CD1c-positive myeloid dendritic cell (primary cell): ENCODE data around the gene PIP5KL1.

Experiments
- DNase-seq: peaks from one replicate; pipeline ENCODE4 v3.0.0-alpha.2; 2016; ENCODE audit errors: extremely low spot score

Gene PIP5KL1

DNA sequence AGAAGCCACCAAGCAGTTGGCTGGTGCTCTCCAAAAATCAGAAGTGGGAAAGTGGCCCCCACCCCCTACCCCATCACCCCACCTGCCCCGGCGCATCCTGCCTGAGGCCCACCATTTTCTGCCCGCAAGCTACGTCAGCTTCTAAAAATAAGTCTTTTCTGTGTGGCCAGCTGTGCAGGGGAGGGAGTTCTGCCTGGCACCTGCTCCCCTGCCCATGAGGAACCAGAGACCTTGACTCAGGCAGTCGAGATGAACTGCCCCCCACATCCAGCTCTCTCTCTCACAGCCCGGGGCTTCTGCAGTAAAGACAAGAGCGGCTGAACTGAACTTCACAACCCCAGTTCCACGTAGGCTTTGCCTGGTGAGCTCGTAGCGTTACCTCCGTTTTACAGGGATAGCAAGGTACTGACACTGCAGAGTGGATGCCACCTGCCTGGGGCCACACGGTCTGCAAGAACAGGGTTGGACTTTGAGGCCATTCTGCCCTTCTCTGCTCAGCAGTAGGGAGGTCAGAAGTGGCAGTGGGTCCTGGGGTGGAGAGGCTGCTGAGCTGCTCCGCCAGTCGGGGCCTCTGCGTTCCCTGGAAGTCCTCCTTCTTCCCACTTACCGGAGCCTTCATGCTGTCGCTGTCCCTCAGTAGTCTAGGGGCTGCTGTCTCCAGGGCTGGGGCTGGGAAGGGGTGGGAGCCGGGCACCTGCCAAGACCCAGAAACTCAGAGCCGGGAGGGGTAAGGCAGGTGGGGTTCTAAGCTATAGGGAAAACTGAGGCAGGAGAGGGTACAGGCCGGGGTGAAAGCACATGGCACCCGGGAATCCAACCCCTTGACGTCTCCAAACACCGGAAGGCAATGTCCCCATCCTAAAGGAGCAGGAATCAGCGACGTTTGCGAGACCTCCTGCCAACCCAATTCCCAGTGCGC is 14.5 kb downstream of the PIP5KL1 start:
- DNase-seq, result peak; percentile 62

DNA sequence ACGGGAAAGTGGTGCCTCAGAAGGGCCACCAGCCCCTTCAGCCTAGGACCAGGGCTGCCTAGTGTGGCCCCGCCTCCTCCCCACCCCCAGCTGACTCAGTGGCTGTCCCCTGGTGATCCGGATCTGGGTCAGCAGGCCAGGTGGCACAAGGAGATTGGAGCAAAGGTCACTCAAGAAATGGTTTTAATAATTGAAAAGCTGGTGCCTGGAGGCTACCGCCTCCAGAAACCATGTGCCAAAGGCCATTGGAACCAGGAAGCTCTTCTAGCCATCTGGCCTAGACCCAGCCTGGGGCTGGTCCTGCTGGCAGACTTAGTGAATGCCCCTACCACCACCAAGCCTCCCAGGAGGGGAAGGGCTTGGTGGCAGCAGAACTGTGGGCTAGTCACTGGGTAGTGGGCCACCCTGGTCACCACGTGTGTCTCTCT is 15.2 kb downstream of the PIP5KL1 start:
- no peak for DNase-seq

DNA sequence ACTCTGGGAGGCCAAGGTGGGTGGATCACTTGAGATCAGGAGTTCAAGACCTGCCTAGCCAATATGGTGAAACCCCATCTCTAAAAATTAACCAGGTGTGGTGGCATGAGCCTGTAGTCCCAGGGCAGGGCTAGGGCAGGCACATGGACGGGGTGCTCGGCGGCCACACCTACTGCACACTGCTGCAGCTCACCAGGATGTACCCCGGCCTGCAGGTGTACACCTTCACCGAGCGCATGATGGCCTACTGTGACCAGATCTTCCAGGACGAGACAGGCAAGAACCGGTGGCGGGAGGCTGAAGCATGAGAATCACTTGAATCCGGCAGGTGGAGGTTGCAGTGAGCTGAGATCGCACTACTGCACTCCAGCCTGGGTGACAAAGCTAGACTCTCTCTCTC is 16.9 kb downstream of the PIP5KL1 start:
- DNase-seq, result no peak

GRCh38 chr9:127912882-127913281 is 17.7 kb downstream of the PIP5KL1 start:
- peak; percentile 19 for DNase-seq

DNA sequence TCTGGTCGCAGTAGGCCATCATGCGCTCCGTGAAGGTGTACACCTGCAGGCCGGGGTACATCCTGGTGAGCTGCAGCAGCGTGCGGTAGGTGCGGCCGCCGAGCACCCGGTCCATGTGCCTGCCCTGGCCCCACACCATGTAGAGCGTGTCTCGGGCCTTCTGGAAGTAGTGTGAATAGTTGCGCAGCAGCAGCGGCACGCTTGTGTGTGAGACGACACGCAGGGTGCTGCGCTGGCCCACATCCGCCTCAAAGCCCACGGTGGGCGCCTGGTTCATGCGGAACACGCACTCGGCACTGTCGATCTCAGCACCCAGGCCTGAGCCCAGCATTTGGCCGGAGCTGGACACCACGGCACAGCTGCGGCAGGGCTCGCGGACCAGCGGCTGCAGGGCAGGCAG is 18.3 kb downstream of the PIP5KL1 start:
- no peak for DNase-seq

GRCh38 chr9:127910613-127911205 is 19.9 kb downstream of the PIP5KL1 start:
- DNase-seq, result no peak

DNA sequence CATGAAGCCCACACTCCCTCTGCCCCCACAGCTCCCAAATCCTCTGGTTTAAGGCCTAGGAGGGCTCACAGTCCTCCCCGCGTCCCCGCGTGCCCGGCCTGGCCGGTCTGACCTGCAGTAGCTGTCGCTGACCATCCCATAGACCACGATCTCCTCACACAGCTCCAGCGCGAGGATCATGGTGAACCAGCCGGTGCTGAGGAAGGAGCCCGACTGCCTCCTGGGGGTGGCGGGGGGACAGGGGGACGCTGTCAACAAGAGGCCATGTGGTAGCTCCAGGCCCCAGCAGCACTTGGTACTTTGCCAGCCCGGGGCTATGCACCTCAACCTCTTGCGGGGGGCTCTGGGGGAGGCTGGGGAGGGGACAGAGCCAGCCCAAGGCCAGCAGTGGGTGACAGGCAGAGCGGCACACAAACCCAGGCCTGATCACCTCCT is 20.7 kb downstream of the PIP5KL1 start:
- no peak for DNase-seq

GRCh38 chr9:127908660-127908926 is 22.0 kb downstream of the PIP5KL1 start:
- DNase-seq, result no peak

GRCh38 chr9:127907867-127908659 is 22.5 kb downstream of the PIP5KL1 start:
- DNase-seq, result no peak

DNA sequence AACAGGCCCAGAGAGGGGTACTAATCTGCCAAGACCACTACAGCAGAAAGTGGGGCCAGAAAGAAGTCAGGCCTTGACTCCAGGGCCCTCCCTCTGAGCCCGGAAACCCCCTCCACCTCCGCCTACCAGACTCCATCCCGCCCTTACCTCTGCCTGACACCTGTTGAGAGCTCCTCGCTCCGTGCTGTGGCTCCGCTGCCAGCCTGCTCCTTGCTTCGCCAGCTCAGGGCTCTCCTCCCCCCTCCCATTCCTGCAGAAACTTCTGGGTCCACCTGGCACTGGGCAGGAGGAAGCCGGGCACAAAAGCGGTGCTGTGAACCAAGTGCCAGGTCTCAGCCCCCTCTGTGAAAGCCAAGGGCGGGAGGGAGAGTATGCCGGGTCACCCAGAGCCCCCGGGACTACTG is 24.8 kb downstream of the PIP5KL1 start:
- no peak for DNase-seq

DNA sequence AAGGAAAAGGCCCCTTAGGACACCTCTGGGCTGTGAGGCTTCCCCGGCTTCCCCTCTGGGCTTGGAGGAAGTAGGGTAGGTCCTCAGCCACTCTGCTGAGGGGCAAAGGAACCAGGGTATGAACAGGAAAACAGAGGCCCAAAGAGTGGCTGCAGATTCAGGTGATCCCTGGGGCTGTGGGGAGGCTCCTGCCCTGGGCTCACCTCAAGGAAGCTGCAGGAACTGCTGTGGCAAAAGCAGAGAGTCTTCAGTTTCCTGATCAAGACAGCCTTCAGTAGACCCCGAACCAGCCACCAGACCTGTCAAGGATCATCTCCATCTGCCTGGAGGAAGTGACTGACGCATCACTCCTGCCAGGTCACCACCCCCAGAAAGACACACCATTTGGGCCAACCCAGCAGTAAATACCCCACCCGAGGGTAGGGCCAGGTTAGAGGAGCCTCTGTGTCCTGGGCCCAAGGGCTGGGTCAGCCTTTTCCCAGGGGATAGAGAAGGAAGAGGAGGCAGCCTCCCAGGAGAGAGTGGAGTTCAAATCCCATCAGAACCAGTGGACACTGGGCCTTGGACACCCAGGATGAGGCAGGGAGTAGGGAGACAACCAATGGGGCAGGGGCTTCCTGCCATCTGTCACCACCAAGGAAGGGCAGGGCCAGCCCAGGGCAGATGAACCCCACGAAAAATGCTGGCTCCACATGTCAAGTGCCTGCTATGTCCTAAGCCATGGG is 25.4 kb downstream of the PIP5KL1 start:
- no peak for DNase-seq

DNA sequence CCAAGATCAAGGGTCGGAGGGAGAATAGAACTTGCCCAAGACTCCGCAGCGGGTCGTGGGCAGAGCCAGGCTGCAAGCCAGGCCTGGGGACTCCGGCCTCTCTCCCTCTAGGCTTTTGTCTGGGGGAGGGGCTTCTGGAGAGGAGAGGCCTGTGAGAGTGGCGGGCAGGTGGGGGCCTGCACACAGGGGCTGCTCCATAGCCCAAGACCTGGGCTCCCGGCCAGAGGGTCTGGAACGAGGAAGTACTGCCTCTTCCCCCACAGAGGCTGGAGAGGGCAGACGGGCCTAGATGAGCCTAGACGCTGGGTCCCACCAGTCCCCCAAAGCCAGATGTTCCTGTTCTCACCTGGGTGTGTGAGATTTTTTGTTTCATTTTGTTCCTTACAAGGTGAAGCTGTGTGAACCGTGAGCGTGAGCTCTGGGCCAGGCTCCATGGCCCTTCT is 26.0 kb downstream of the PIP5KL1 start:
- DNase-seq, result peak; percentile 52

DNA sequence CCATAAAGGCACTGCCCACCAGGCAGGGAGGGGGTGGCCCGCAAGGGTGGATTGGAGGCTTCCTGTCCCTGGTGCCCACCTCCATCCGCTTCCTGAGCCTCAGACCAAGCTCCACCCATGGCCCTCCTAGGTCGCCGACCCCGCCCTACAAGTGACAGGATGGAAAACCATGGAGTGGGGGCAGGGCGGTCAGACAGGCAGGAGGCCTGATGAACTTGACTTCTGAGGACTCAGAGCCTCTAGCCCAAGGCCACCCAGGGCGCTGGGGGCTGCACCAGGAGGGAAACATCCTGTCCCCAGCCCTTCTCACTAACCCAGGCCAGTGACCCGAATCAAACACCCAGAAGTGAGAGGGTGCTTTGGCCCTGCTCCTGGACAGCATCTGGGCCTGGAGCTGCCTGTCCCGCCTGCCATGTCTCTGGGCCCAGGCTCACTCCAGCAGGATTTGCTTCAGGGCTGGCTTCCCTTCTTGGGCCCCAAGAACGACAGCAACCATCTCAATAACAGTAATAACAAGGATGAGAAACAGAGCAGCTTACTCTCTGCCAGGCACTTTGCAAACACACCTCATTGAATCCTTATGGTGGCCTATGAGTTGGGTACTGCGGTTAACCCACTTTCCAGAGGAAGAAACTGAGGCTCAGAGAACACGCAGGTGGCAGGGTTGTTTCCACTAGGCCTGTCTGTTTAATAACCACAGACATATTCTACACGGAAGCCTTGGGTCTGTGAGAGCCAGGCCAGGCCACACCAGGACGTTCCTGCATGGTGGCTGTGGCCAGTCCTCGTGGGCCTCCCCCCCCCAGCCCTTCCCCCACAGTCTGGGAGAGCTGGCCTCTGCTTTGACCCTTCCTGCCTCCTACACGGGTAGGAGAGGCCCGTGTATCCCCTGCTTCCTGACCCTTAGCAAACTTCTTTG is 26.8 kb downstream of the PIP5KL1 start:
- DNase-seq, result no peak

DNA sequence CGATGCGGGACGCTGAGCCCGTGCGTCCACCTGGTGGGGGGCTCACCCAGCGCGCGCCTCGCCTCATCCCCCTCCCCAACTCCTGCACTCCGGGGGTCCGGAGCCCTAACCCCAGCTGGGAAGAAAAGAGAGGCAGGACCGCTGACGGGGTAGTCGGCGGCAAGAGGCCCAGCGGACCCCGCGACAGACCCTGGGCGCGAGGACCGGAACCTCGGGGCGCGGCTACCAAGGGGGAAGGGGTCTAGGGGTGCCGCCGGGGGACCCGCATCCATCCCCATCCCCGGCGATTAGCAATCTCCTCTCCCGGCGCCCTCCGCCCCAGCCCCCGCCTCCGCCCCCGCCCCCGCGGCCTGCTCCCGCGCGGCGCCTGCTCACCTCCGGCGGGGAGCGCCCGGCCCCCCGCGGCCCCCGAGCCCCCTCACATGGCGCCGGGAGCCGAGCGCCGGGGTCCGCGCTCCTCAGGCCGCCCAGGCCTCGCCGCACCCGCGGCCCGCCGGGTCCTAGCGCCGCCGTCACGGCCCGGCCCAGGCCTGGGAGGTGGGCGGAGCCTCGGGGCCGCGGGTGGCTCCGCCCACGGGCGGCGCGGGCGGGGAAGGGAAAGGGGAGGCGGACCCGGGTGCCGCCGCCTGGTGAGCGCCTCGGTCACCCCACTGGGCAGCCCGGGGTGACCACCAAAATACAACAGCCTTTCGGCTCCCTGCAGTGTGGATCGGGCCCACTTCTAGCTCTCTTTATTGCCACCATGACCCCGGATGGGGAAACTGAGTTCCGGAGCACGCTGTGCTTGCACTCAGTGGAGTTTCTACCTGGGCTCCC is 31.2 kb downstream of the PIP5KL1 start, which contains the start of gene ST6GALNAC6:
TSS of gene ST6GALNAC6 (minus strand) at position 476 of the 816 bp plus-strand sequence. CDS start 1,622 bp downstream, outside the sequence.
- DNase-seq, result peak; percentile 84

- DNase-seq, result peak; percentile 27
These were observed 32.0 kb downstream of the PIP5KL1 start for GRCh38 chr9:127898433-127899127.

- DNase-seq, result peak; percentile 90
These were observed 33.3 kb downstream of the PIP5KL1 start for GRCh38 chr9:127897193-127897692.

DNA sequence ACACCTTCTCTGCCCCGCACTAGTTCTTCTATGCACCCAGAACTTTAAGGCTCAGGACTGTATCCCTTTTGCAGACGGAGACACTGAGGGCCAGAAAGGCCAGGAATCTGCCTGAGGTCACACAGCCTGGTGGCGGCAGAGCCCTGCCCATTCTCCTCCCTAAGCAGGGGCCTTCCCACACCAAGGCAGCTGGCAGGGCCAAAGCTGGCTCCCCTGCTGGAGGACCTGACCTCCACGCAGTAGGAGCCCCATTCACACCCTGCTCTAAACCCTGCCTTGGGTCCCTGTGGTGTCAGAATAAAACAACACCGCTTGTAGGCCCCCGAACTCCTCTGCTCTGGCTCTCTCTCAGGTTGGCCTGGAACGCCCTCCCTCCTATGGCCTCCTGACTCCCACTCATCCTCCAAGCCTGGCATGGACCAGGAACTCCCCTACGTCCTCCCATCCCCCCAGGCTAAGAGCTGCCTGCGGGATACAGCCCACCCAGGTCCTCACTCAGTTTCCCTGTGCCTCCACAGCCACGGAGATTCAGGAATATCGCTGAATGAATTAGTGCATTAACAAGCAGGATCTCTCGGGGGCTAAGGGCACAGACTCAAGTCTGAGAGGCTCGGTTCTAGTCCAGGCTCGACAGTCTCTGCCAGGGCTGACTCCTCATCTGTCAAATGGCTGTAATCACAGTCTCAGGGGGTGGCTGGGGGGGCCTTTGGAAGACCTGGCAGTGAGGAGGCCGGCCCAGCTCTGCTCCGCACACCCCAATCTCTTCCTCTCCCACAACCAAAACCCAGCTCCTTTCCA is 34.0 kb downstream of the PIP5KL1 start:
- no peak for DNase-seq

- no peak for DNase-seq
These were observed 34.8 kb downstream of the PIP5KL1 start for GRCh38 chr9:127895811-127896210.
